Nucleus accumbens (tissue), 56 donors: ENCODE results near the gene DOCK8.
"Not testable (repeated sequence)": the region's sequence is repeated elsewhere in the genome, so short reads cannot be mapped to it uniquely, and the experiment has no call there.

Experiments
- DNase-seq, 56 donors: peaks; one replicate each; lab custom pipeline; 2025; lab: John Stamatoyannopoulos, UW

DOCK8 gene

GRCh38 chr9:214648-215493 lies at the start of gene DOCK8:
Gene DOCK8, plus strand, starts transcription at chr9:214865. Its CDS starts 112 bp downstream, at chr9:214977.
- DNase-seq: peak in 1 of 56 donors; percentile 20

GRCh38 chr9:169757-170156 lies 44.9 kb upstream of the DOCK8 start:
- not testable (repeated sequence) for DNase-seq

GRCh38 chr9:178140-178825 lies 36.4 kb upstream of the DOCK8 start:
- peak in 3 of 56 donors; percentile 0 to 13 (median 0) for DNase-seq

GRCh38 chr9:178970-179383 lies 35.7 kb upstream of the DOCK8 start, which contains the start of gene ZNG1A:
Gene ZNG1A, minus strand, starts transcription at chr9:179056. Its CDS starts 87 bp downstream, at chr9:178969.
- DNase-seq: peak in 27 of 56 donors; percentile 0 to 69 (median 19)

GRCh38 chr9:199601-200000 lies 15.1 kb upstream of the DOCK8 start:
- DNase-seq: not testable (repeated sequence)

GRCh38 chr9:206481-206880 lies 8.2 kb upstream of the DOCK8 start:
- DNase-seq: no peak

- DNase-seq: no peak
Observed at GRCh38 chr9:209143-209758, 5.4 kb upstream of the DOCK8 start.

GRCh38 chr9:211036-211435 lies 3.6 kb upstream of the DOCK8 start:
- DNase-seq: no peak

GRCh38 chr9:211557-211956 lies 3.1 kb upstream of the DOCK8 start:
- peak in 1 of 56 donors; percentile 14 for DNase-seq

- DNase-seq: no peak
Observed at GRCh38 chr9:212297-212696, 2.4 kb upstream of the DOCK8 start.

- not testable (repeated sequence) for DNase-seq
Observed at GRCh38 chr9:213901-214300, 764 bp upstream of the DOCK8 start.

- DNase-seq: no peak
Observed at GRCh38 chr9:214351-214647, 366 bp upstream of the DOCK8 start.

- DNase-seq: no peak
Observed at GRCh38 chr9:215631-216155, 1.0 kb downstream of the DOCK8 start.

- no peak for DNase-seq
Observed at GRCh38 chr9:216866-217265, 2.2 kb downstream of the DOCK8 start.

- no peak for DNase-seq
Observed at GRCh38 chr9:217950-218349, 3.3 kb downstream of the DOCK8 start.

- DNase-seq: not testable (repeated sequence)
Observed at GRCh38 chr9:219036-219435, 4.4 kb downstream of the DOCK8 start.

- no peak for DNase-seq
Observed at GRCh38 chr9:219670-220365, 5.2 kb downstream of the DOCK8 start.

- no peak for DNase-seq
Observed at GRCh38 chr9:221989-222776, 7.5 kb downstream of the DOCK8 start.

GRCh38 chr9:223152-223551 lies 8.5 kb downstream of the DOCK8 start:
- no peak for DNase-seq

GRCh38 chr9:224026-224425 lies 9.4 kb downstream of the DOCK8 start:
- no peak for DNase-seq
